Epithelial cell of proximal tubule (primary cell): ENCODE measurements around the gene NUP62. TPM values are rescaled to one million over a fixed set of nuclear protein-coding genes. Genes with fewer than 3 reads are reported as not detected.
A peak's percentile ranks its signal among the peaks of the same experiment; 100 is the strongest.

Source experiments
- DNase-seq: peaks from one replicate; pipeline ENCODE4 v3.0.0-alpha.2; 2011; ENCODE audit warnings: low read depth
- H3K4me3 ChIP-seq: 2 replicates; pipeline ENCODE4 v1.5.1; 2011; ENCODE audit warnings: low read depth, mild to moderate bottlenecking, low read length
- total RNA-seq: library from RNA; depleted of rRNA; stranded (reverse); fragments of >200 nt; gene quantifications from 2 replicates; pipeline ENCODE4 v1.2.3, GENCODE V29; 2015
- TF ChIP-seq, protein P1 (sequence below): conservative IDR thresholded peaks from 2 replicates; pipeline ENCODE4 v1.5.1; 2012; ENCODE audit warnings: low read depth, mild to moderate bottlenecking, low read length

Gene NUP62
- total RNA-seq, 1 donor from 2014 or later: 83.7 TPM

DNA sequence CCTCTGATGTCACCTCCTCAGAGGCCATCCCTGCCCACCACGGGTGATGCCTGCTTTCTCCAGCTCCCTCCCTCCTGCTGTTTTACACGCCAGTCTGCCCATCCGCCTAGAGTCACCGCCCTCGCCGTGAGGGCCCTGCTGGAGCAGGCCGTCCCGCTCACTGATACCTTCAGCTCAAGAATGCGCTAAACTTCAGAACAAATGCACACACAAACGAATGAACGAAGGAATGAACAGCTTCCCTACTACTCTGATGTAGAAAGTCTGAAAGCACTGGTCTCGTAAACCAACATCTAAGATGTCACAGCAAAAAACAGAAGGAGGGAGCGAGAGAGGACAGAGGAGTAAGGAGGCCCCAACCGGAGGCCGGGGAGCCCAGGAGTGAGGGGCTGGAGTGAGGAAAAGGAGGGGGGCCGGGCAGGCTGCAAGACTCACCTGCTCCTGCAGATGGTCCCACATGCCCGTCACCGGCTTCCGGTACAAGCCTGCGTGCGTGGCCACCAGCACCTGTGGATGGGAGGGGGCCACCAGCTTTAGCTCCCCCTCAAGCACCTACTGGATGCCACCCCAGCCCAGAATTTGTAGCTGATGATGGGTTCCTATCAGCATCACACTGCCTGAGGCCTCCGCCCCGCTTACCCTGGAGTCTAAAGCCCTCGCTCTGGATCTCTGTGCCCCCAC, 65.9 kb downstream of the NUP62 start:
- TF ChIP-seq, protein P1, sequence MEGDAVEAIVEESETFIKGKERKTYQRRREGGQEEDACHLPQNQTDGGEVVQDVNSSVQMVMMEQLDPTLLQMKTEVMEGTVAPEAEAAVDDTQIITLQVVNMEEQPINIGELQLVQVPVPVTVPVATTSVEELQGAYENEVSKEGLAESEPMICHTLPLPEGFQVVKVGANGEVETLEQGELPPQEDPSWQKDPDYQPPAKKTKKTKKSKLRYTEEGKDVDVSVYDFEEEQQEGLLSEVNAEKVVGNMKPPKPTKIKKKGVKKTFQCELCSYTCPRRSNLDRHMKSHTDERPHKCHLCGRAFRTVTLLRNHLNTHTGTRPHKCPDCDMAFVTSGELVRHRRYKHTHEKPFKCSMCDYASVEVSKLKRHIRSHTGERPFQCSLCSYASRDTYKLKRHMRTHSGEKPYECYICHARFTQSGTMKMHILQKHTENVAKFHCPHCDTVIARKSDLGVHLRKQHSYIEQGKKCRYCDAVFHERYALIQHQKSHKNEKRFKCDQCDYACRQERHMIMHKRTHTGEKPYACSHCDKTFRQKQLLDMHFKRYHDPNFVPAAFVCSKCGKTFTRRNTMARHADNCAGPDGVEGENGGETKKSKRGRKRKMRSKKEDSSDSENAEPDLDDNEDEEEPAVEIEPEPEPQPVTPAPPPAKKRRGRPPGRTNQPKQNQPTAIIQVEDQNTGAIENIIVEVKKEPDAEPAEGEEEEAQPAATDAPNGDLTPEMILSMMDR: no peak
- DNase-seq: no peak
- H3K4me3 ChIP-seq: no peak overlapping the region

DNA sequence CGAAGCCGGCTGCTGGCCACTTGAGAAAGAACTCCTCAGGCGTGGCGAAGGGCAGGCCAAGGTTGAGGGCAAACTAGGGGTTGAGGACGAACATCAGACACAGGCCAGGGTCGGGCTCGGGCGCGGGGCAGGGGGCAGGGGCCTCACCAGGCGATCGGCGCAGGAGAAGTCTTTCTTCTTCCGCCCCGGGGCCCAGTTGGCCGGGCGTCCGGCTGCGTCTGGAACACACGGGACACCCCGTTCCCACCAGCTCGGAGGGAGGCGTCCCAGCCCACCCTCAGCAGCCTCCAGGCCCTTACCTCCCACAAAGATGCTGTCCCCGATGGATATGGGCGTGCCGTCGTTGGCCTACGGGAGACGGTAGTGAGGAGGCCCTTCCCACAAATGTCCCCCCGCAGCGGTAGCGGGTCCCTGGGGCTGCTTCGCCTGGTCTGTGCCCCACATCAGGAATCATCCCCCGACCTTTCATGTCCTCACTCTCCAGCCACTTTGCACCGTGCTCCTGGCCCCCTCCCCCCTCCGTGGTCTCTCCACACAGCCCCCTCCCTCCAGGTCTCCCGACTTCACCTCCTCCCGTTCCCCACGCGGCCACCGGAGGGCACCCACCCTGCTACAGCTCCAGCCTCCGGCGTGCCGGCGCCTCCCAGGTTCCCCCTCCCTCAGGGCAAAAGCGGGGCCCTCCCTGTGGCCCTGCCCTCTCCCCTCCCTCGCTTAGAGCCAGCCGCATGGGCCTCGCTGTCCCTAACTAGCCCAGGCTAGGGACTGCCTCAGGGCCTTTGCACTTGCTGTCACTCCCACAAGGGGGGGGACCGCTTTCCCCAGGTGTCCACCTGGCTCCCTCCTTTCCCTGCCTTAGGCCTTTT, 66.7 kb downstream of the NUP62 start:
- H3K4me3 ChIP-seq: no peak overlapping the region
- TF ChIP-seq, protein P1: peak; percentile 27
- DNase-seq: no peak

DNA sequence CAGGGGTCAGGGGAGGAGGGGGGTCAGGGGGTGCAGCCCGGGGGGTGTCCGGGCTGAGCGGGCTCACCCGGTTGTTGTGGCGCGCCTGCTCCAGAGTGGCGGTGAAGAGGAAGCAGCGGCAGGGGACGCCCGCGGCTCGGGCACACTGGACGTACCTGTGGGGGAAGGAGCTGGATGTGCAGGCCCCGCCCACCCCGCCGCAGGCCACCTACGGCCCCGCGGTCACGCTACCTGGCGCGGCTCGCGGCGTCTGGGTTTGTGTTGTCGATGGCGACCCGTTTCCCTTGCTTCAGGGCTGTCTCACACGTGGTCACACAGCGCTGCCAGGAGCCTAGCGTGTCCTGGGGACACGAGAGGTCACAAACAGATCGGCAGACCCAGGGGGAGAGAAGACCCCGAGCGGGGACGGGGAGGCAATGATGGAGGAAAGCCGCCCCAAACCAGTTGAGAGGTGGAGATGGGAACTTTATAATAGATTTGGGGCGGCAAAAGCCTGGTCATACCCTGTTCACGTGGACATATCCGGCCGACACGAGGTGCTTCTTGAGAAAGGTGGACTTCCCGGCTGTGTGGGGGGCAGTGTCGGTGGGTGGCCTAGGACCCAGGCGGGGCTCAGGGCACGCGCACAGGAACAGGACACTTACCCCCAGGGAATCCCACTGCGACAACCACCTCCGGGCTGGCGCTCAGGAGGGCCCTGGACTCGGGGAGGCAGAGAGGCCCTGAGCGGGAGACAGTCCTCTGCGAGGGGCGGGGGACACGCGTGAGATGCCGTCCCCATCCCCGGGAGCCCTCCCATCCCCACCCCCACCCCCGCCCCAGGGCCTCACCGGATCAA, 67.5 kb downstream of the NUP62 start:
- TF ChIP-seq, protein P1: no peak
- DNase-seq: no peak
- H3K4me3 ChIP-seq: no peak overlapping the region

DNA sequence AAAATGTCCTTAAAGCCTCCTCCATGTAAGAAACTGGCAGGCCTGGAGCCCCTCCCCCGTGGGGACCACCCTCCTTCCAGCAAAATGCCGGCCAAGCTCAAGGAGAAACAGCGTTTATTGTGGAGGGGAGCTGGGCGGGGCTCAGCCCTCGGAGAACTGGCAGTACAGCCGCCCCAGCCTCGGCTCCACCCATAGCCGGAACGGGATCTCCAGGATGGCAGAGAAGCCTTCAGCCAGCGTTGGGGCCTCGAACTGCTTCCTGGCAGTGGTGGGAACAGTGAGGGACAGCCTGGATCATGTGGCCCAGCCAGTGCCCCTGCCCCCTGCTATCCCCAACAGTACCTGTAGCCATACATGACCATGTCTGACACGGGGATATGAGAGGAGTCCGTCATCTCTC, 68.2 kb downstream of the NUP62 start:
- DNase-seq: no peak
- H3K4me3 ChIP-seq: no peak overlapping the region
- TF ChIP-seq, protein P1: no peak

DNA sequence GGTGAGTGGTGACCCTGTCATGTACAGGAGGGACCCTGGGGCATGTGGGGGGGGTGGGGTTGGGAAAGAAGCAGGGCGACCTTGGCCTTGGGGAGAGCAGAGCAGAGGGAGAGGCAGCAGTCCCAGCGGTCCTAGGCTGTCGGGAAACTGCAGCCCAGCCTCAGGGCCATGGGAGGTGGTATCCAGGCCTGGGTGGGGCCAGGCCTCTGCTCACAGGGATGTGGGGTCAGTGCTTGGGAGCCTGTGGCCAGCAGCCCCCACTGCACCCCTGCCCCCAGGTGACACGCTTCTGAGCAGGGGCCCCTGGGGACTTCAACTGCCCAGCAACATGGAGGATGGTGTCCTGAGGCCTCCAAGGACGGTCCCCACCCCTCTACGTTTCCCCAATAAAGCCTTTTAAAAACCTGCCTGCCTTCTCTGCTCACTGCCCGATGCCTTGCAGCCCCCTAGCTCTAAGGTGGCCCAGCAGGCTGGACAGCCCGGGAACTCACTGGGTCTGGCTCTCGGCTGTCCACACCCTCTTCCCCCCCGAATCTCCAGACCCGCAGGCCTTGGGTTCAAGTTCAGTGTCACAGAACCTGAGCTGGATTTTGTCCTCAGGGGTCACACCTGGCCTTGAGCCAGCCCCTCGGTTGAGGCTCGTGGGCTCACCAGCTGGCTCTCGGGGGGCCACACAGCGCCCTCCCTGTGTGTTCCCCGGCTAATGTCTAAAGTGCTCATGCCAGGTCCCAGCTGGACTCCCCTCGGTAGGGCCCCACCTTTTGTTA, 68.8 kb downstream of the NUP62 start:
- H3K4me3 ChIP-seq: no peak overlapping the region
- DNase-seq: no peak
- TF ChIP-seq, protein P1: no peak

DNA sequence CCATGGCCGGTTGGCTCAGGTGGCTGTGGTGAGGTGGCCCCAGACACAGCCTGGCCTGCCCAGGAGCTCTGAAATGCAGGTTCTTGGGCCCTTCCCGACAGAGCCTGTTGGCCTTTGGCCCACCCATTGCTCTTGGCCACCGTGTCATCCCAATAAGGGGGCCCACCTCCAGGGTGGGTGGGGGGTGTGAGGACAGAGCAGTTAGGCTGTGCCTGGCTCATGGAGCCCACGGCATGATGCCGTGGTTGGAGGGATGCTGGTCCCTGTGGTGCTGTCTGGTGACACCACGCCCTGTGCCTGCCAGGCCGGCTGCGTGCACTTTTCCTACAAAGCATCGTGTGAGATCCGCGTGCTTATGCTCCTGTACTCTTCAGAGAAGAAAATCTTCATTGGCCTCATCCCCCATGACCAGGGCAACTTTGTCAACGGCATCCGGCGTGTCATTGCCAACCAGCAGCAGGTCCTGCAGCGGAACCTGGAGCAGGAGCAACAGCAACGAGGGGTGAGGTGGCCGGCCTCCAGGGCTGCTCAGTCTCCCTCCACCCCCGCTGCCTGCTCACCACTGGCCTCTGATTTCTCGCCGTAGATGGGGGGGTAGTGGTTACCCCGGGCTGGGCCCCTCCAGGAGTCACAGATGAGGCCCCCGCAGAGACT, 69.5 kb downstream of the NUP62 start:
- TF ChIP-seq, protein P1: no peak
- no peak for DNase-seq
- H3K4me3 ChIP-seq: no peak overlapping the region
